Liver (tissue), 9 donors: ENCODE measurements around the gene MIR17HG. TPM values are rescaled to one million over a fixed set of nuclear protein-coding genes. Genes with fewer than 3 reads are reported as not detected.

ENCODE experiments used
- DNase-seq: peaks from one replicate; pipeline ENCODE4 v3.0.0-alpha.2; 2017; ENCODE audit warnings: low spot score
- H3K27ac ChIP-seq, 2 donors: one replicate each; pipeline ENCODE4 v1.7.0; 2013; ENCODE audit warnings: inconsistent platforms in 2 of 2, low read length in 2 of 2, control low read depth in 1 of 2, low read depth in 1 of 2, mild to moderate bottlenecking in 1 of 2
- H3K27me3 ChIP-seq, 4 donors: one replicate each; pipeline versions ENCODE4 v1.6.1 to v1.7.0; 2013; ENCODE audit warnings: low read length in 3 of 4, inconsistent platforms in 1 of 4, mild to moderate bottlenecking in 1 of 4, moderate library complexity in 1 of 4; ENCODE audit not compliant: control insufficient read depth in 4 of 4, insufficient read depth in 4 of 4
- H3K36me3 ChIP-seq, 4 donors: one replicate each; pipeline versions ENCODE4 v1.6.1 to v1.7.0; 2013; ENCODE audit warnings: low read length in 3 of 4, mild to moderate bottlenecking in 3 of 4, low read depth in 1 of 4, moderate library complexity in 1 of 4; ENCODE audit not compliant: control insufficient read depth in 4 of 4, insufficient read depth in 3 of 4
- H3K4me1 ChIP-seq, 4 donors: one replicate each; pipeline versions ENCODE4 v1.6.1 to v1.7.0; 2013; ENCODE audit warnings: low read length in 3 of 4, mild to moderate bottlenecking in 3 of 4, moderate library complexity in 1 of 4; ENCODE audit not compliant: control insufficient read depth in 4 of 4, insufficient read depth in 4 of 4
- H3K4me3 ChIP-seq, 3 donors: one replicate each; pipeline versions ENCODE4 v1.6.1 to v1.7.0; 2013; ENCODE audit warnings: low read length in 3 of 3, control low read depth in 1 of 3, low read depth in 1 of 3, mild to moderate bottlenecking in 1 of 3
- H3K9ac ChIP-seq, 2 donors: one replicate each; pipeline ENCODE4 v1.7.0; 2013; ENCODE audit warnings: low read length in 2 of 2, mild to moderate bottlenecking in 2 of 2, moderate library complexity in 2 of 2, control low read depth in 1 of 2, low read depth in 1 of 2
- H3K9me3 ChIP-seq, 4 donors: one replicate each; pipeline versions ENCODE4 v1.6.1 to v1.7.0; 2013; ENCODE audit warnings: low read length in 3 of 4; ENCODE audit not compliant: control insufficient read depth in 4 of 4
- EGR1 ChIP-seq, 2 donors: IDR thresholded peaks; 2 replicates each; pipeline ENCODE4 v1.6.1; 2016 to 2018; ENCODE audit warnings: antibody characterized with exemption in 2 of 2, low read depth in 2 of 2
- FOXA1 ChIP-seq: IDR thresholded peaks from 2 replicates; pipeline ENCODE4 v1.6.1; 2016; ENCODE audit warnings: antibody characterized with exemption
- FOXA2 ChIP-seq: IDR thresholded peaks from 2 replicates; pipeline ENCODE4 v1.6.1; 2016; ENCODE audit warnings: antibody characterized with exemption
- HNF4G ChIP-seq: IDR thresholded peaks from 2 replicates; pipeline ENCODE4 v1.6.1; 2016; ENCODE audit warnings: antibody characterized with exemption
- JUND ChIP-seq, 2 donors: IDR thresholded peaks; 2 replicates each; pipeline ENCODE4 v1.6.1; 2016; ENCODE audit warnings: antibody characterized with exemption in 2 of 2
- NR2F2 ChIP-seq: IDR thresholded peaks from 2 replicates; pipeline ENCODE4 v1.6.1; 2016; ENCODE audit warnings: antibody characterized with exemption
- RAD21 ChIP-seq, 2 donors: IDR thresholded peaks; 2 replicates each; pipeline ENCODE4 v1.6.1; 2016; ENCODE audit warnings: antibody characterized with exemption in 2 of 2, mild to moderate bottlenecking in 2 of 2
- RXRA ChIP-seq, 2 donors: IDR thresholded peaks; 2 replicates each; pipeline ENCODE4 v1.6.1; 2017 to 2018; ENCODE audit warnings: antibody characterized with exemption in 2 of 2, mild to moderate bottlenecking in 1 of 2
- SP1 ChIP-seq: IDR thresholded peaks from 2 replicates; pipeline ENCODE4 v1.6.1; 2018; ENCODE audit warnings: antibody characterized with exemption, mild to moderate bottlenecking
- YY1 ChIP-seq: IDR thresholded peaks from 2 replicates; pipeline ENCODE4 v1.6.1; 2016; ENCODE audit warnings: antibody characterized with exemption, mild to moderate bottlenecking
- WGBS: extraction: QIAGEN DNeasy Blood & Tissue Kit; methylation state at CpG from one replicate; pipeline ENCODE4 v1.1.7; 2013; 5-methylcytosine and 5-hydroxymethylcytosine counted together
- polyA plus RNA-seq, 2 donors: library from polyadenylated mRNA; stranded (reverse) in 1 of 2; unstranded in 1 of 2; fragments of 200-250 nt in 1 of 2; fragments of >200 nt in 1 of 2; fragmentation: Nextera tagmentation in 1 of 2; extraction: Ambion mirVana in 1 of 2; gene quantifications; one replicate each; pipeline versions ENCODE4 v1.2.1 to v1.2.3, GENCODE V29; 2013 to 2015
- total RNA-seq, 2 donors: library from RNA; depleted of rRNA; stranded (reverse); fragments of >200 nt; gene quantifications; one replicate each; pipeline ENCODE4 v1.2.3, GENCODE V29; 2014
- TF ChIP-seq, protein P1 (sequence below): IDR thresholded peaks from 2 replicates; pipeline ENCODE4 v1.6.1; 2016; ENCODE audit warnings: antibody characterized with exemption, mild to moderate bottlenecking
- TF ChIP-seq, protein P2 (sequence below): IDR thresholded peaks from 2 replicates; pipeline ENCODE4 v1.6.1; 2016; ENCODE audit warnings: antibody characterized with exemption
- TF ChIP-seq, protein P3 (sequence below): IDR thresholded peaks from 2 replicates; pipeline ENCODE4 v1.6.1; 2016; ENCODE audit warnings: antibody characterized with exemption
- TF ChIP-seq, protein P4 (sequence below): fragments of 150-350 bp; IDR thresholded peaks from 2 replicates; pipeline ENCODE4 v1.5.1; 2017; ENCODE audit warnings: improper control_type of control experiment, low read depth, low read length; ENCODE audit not compliant: missing input control
- donor health status: healthy.
- donor health status: healthy.
- donor health status: healthy.
- donor health status: healthy.
- donor health status: healthy.

The MIR17HG gene
- total and polyA plus RNA-seq, 4 donors, result 0.27 to 7.7 (median 4.4) TPM

DNA sequence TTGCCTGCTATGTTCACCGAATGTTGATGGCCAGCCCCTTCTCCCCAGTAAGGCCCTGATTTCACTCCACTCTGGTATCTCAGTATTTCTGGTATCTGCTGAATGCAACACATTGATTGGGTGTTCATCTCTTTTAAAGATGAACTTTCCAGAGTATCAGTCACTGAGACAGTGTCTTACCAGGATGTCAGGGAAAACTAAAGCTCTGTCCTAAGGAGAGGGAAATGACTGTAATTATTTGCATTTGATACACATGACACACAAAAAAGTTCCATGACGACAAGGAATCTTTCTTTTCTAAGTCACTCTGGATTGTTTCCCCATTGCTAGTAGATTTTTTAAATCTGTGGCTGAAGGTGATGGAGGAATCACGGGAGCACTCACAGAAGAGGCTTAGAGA lies 53.2 kb downstream of the MIR17HG start:
- no peak overlapping the region for H3K27ac ChIP-seq
- peaks cover 4 to 18% (median 15%) of the 10 kb centered on the region in 4 donors for H3K4me1 ChIP-seq
- H3K9me3 ChIP-seq, result no peaks in the 10 kb centered on the region
- H3K4me3 ChIP-seq, result no peak overlapping the region
- no peak overlapping the region for H3K9ac ChIP-seq
- peaks cover 0 to 17% (median 0%) of the 10 kb centered on the region in 4 donors for H3K27me3 ChIP-seq
- TF ChIP-seq RAD21 (IDR thresholded peaks at IDR 0.05) (no peak), SP1 (no peak), RXRA (IDR thresholded peaks at IDR 0.05) (no peak), FOXA1 (no peak), JUND (IDR thresholded peaks at IDR 0.05) (no peak), FOXA2 (no peak), HNF4G (no peak), YY1 (no peak)
- TF ChIP-seq, protein P1, sequence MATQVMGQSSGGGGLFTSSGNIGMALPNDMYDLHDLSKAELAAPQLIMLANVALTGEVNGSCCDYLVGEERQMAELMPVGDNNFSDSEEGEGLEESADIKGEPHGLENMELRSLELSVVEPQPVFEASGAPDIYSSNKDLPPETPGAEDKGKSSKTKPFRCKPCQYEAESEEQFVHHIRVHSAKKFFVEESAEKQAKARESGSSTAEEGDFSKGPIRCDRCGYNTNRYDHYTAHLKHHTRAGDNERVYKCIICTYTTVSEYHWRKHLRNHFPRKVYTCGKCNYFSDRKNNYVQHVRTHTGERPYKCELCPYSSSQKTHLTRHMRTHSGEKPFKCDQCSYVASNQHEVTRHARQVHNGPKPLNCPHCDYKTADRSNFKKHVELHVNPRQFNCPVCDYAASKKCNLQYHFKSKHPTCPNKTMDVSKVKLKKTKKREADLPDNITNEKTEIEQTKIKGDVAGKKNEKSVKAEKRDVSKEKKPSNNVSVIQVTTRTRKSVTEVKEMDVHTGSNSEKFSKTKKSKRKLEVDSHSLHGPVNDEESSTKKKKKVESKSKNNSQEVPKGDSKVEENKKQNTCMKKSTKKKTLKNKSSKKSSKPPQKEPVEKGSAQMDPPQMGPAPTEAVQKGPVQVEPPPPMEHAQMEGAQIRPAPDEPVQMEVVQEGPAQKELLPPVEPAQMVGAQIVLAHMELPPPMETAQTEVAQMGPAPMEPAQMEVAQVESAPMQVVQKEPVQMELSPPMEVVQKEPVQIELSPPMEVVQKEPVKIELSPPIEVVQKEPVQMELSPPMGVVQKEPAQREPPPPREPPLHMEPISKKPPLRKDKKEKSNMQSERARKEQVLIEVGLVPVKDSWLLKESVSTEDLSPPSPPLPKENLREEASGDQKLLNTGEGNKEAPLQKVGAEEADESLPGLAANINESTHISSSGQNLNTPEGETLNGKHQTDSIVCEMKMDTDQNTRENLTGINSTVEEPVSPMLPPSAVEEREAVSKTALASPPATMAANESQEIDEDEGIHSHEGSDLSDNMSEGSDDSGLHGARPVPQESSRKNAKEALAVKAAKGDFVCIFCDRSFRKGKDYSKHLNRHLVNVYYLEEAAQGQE, result no peak
- TF ChIP-seq, protein P2, sequence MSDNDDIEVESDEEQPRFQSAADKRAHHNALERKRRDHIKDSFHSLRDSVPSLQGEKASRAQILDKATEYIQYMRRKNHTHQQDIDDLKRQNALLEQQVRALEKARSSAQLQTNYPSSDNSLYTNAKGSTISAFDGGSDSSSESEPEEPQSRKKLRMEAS, result no peak
- WGBS, result 91% methylated on average over 3 of the region's 3 CpGs
- DNase-seq, result no peak
- no peaks in the 10 kb centered on the region for H3K36me3 ChIP-seq

DNA sequence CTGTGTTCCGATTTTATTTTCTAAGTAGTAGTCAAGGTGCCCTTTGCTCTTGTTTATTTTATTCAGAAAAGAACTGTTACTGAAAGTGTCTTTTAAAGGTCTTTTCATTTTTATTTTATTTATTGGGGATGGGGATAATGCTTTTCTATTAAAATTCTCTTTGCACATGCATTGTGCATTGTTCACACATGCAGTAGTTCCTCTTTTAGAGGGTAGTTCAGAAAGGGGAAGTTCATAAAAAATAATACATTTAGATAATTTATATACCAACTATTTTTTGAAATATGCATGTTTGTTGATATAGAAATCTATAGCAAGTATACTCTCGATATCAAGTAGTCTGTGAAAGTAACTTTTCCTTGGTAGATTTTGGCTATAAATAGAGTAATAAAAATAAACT lies 54.4 kb downstream of the MIR17HG start:
- no peak overlapping the region for H3K9ac ChIP-seq
- WGBS, result 81% methylated on average over 2 of the region's 2 CpGs
- no peak for DNase-seq

More for the DNA sequence above, 54.4 kb downstream of the MIR17HG start:
- TF ChIP-seq, protein P3, sequence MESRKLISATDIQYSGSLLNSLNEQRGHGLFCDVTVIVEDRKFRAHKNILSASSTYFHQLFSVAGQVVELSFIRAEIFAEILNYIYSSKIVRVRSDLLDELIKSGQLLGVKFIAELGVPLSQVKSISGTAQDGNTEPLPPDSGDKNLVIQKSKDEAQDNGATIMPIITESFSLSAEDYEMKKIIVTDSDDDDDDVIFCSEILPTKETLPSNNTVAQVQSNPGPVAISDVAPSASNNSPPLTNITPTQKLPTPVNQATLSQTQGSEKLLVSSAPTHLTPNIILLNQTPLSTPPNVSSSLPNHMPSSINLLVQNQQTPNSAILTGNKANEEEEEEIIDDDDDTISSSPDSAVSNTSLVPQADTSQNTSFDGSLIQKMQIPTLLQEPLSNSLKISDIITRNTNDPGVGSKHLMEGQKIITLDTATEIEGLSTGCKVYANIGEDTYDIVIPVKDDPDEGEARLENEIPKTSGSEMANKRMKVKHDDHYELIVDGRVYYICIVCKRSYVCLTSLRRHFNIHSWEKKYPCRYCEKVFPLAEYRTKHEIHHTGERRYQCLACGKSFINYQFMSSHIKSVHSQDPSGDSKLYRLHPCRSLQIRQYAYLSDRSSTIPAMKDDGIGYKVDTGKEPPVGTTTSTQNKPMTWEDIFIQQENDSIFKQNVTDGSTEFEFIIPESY, result no peak
- TF ChIP-seq, protein P4, sequence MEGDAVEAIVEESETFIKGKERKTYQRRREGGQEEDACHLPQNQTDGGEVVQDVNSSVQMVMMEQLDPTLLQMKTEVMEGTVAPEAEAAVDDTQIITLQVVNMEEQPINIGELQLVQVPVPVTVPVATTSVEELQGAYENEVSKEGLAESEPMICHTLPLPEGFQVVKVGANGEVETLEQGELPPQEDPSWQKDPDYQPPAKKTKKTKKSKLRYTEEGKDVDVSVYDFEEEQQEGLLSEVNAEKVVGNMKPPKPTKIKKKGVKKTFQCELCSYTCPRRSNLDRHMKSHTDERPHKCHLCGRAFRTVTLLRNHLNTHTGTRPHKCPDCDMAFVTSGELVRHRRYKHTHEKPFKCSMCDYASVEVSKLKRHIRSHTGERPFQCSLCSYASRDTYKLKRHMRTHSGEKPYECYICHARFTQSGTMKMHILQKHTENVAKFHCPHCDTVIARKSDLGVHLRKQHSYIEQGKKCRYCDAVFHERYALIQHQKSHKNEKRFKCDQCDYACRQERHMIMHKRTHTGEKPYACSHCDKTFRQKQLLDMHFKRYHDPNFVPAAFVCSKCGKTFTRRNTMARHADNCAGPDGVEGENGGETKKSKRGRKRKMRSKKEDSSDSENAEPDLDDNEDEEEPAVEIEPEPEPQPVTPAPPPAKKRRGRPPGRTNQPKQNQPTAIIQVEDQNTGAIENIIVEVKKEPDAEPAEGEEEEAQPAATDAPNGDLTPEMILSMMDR, result no peak
- no peak for TF ChIP-seq RXRA (IDR thresholded peaks at IDR 0.05)
- TF ChIP-seq EGR1 (IDR thresholded peaks at IDR 0.05; ENCODE audit: low read depth in 2 of 2), result no peak
- TF ChIP-seq NR2F2, result no peak
- H3K4me1 ChIP-seq, result peaks cover 4 to 18% (median 15%) of the 10 kb centered on the region in 4 donors
- H3K36me3 ChIP-seq, result no peaks in the 10 kb centered on the region
- H3K4me3 ChIP-seq, result no peak overlapping the region
- peaks cover 0 to 17% (median 0%) of the 10 kb centered on the region in 4 donors for H3K27me3 ChIP-seq
- no peak overlapping the region for H3K27ac ChIP-seq
- H3K9me3 ChIP-seq, result no peaks in the 10 kb centered on the region

Other genes with a start within 250 kb of the MIR17HG start
- 10 to 100 TPM in 1 of 2 donors, 1 to 10 TPM in 1; 1.1 to 22.4 TPM for gene GPC5, start 50.9 kb downstream of the MIR17HG start, total RNA-seq
- 1 to 10 TPM in 1 of 2 donors, under 1 TPM in 1; 0.51 to 2.8 TPM for gene GPC5, start 50.9 kb downstream of the MIR17HG start, polyA plus RNA-seq